Measurements from ENCODE around the gene THSD4. TPM values are rescaled to one million over a fixed set of nuclear protein-coding genes. Genes with fewer than 3 reads are reported as not detected.

The THSD4 gene
- total and polyA plus RNA-seq, 2 of the 4 experiments (the other 2 are of a cell fraction) = 25.5 to 31.1 TPM

DNA sequence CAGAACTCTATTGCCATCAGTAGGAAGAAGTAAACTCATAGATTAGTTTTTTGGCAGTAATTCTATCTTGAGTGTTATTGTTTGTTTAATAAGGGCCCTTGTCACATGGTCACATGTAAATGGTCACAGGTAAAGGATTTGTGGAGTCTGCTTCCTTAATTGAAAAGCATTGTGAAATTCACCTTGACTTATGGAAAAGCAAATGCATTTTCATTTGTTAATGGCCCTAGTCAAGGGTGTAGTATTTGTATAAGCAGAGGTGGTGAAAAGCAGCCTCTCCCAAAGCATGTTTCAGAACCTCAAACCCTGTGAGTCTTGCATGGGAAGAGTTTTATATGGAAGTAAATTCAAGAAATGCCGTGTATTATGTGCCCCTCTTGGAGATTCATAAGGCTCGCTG lies 497.6 kb downstream of the THSD4 start:
- ATAC-seq (ENCODE audit: low read depth) = no peak
- CTCF ChIA-PET = no interaction called here
- H2BK5ac ChIP-seq (ENCODE audit: low read depth, low read length, poor library complexity, severe bottlenecking) = no peak overlapping the region

More for the DNA sequence above, 497.6 kb downstream of the THSD4 start:
- Histone ChIP-seq H4K8ac (ENCODE audit: low read depth in 2 of 2, low read length in 2 of 2) (no peak overlapping the region), H2BK120ac (ENCODE audit: low read depth, low read length) (no peak overlapping the region), H3K4ac (ENCODE audit: low read depth, low read length) (no peak overlapping the region), H3K9me1 (ENCODE audit: insufficient read depth, low read length) (no peaks in the 10 kb centered on the region), H2BK20ac (ENCODE audit: low read depth, low read length) (no peak overlapping the region), H4K20me1 (ENCODE audit: insufficient read depth, low read length) (no peaks in the 10 kb centered on the region), H3K9me3 (ENCODE audit: control insufficient read depth, insufficient read depth, low read length) (no peaks in the 10 kb centered on the region), H3K56ac (ENCODE audit: extremely low read depth, insufficient read depth, low read length) (no peak overlapping the region), H3K36me3 (ENCODE audit: control insufficient read depth, insufficient read depth, low read length) (no peaks in the 10 kb centered on the region), H3K4me1 (ENCODE audit: control insufficient read depth, insufficient read depth, low read length) (no peaks in the 10 kb centered on the region), H2AK9ac (replicated peaks; ENCODE audit: low read depth, low read length, poor library complexity) (no peak overlapping the region), H3K27ac (ENCODE audit: insufficient read depth, low read length) (no peak overlapping the region), H3K18ac (ENCODE audit: low read depth, low read length) (no peak overlapping the region), H3K27me3 (ENCODE audit: control insufficient read depth, insufficient read depth, low read length) (no peaks in the 10 kb centered on the region), H3K4me3 (ENCODE audit: insufficient read depth, low read depth, low read length) (no peak overlapping the region), H4K91ac (ENCODE audit: insufficient read depth, low read depth, low read length) (no peak overlapping the region), H2AFZ (replicated peaks; ENCODE audit: low read length, poor library complexity) (no peak overlapping the region), H3K14ac (replicated peaks; ENCODE audit: low read depth, low read length) (no peak overlapping the region), H2AK5ac (ENCODE audit: low read depth, low read length) (no peak overlapping the region), H3K23ac (ENCODE audit: low read depth, low read length) (no peak overlapping the region), H3K4me2 (ENCODE audit: low read depth, low read length) (no peak overlapping the region), H4K5ac (ENCODE audit: low read depth, low read length) (no peak overlapping the region), H3K9ac (ENCODE audit: low read depth, low read length) (no peak overlapping the region), H2BK15ac (ENCODE audit: low read depth, low read length) (no peak overlapping the region), H3K79me1 (ENCODE audit: low read depth in 1 of 2, low read length in 2 of 2) (no peaks in the 10 kb centered on the region)
- WGBS, 2 experiments (ENCODE audit: extremely low coverage in 2 of 2, insufficient read length in 1 of 2) = no CpG with 5 or more reads among the region's 2 CpGs
- in situ Hi-C loops (cut with MboI; ENCODE audit: low sequenced_read_pairs) = no loop called here
- TF ChIP-seq, protein P1, sequence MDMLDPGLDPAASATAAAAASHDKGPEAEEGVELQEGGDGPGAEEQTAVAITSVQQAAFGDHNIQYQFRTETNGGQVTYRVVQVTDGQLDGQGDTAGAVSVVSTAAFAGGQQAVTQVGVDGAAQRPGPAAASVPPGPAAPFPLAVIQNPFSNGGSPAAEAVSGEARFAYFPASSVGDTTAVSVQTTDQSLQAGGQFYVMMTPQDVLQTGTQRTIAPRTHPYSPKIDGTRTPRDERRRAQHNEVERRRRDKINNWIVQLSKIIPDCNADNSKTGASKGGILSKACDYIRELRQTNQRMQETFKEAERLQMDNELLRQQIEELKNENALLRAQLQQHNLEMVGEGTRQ (IDR thresholded peaks at IDR 0.05; ENCODE audit: low read depth, low read length) = no peak
- TF ChIP-seq SMC3 (IDR thresholded peaks at IDR 0.05; ENCODE audit: low read depth, low read length) (no peak), CHD1 (IDR thresholded peaks at IDR 0.05; ENCODE audit: low read depth, low read length) (no peak), CEBPB (IDR thresholded peaks at IDR 0.05; ENCODE audit: low read depth, low read length) (no peak), NFE2L2 (IDR thresholded peaks at IDR 0.05; ENCODE audit: low read depth, low read length) (no peak), MAZ (IDR thresholded peaks at IDR 0.05; ENCODE audit: borderline replicate concordance, low read depth, low read length) (no peak), BHLHE40 (IDR thresholded peaks at IDR 0.05; ENCODE audit: low read depth, low read length) (no peak), RAD21 (IDR thresholded peaks at IDR 0.05; ENCODE audit: low read length) (no peak), FOS (IDR thresholded peaks at IDR 0.05; ENCODE audit: low read depth, low read length) (no peak), MAFK (IDR thresholded peaks at IDR 0.05; ENCODE audit: low read depth, low read length) (no peak), MXI1 (IDR thresholded peaks at IDR 0.05; ENCODE audit: borderline replicate concordance, low read depth, low read length) (no peak), RFX5 (IDR thresholded peaks at IDR 0.05; ENCODE audit: low read depth, low read length) (no peak)
- TF ChIP-seq, protein P2, sequence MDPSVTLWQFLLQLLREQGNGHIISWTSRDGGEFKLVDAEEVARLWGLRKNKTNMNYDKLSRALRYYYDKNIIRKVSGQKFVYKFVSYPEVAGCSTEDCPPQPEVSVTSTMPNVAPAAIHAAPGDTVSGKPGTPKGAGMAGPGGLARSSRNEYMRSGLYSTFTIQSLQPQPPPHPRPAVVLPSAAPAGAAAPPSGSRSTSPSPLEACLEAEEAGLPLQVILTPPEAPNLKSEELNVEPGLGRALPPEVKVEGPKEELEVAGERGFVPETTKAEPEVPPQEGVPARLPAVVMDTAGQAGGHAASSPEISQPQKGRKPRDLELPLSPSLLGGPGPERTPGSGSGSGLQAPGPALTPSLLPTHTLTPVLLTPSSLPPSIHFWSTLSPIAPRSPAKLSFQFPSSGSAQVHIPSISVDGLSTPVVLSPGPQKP (IDR thresholded peaks at IDR 0.05; ENCODE audit: borderline replicate concordance, low read depth, low read length) = no peak
- DNase-seq = no peak
- dilution Hi-C loops (cut with HindIII; ENCODE audit: low sequenced_read_pairs, unreplicated experiment) = no loop called here
- intact Hi-C loops (cut with micrococcal nuclease) = no loop called here
- POLR2A ChIA-PET (ENCODE audit: unreplicated experiment) = no interaction called here
- BruUV-seq (replicated peaks) = no TSS peak

All from IMR-90 (cell line).